B cell (primary cell): ENCODE results near the gene LATS1. TPM values are rescaled to one million over a fixed set of nuclear protein-coding genes. Genes with fewer than 3 reads are reported as not detected.
A peak's percentile ranks its signal among the peaks of the same experiment; 100 is the strongest.

Experiments used
- ATAC-seq: fragments of 200-7000 bp; cut with Tn5 transposase; one replicate; pipeline ENCODE4 v1.10.0; 2021; ENCODE audit warnings: low read depth, mild to moderate bottlenecking, moderate number of reproducible peaks, moderate library complexity
- CTCF ChIA-PET: fragments of 350-600 bp; sonication (Branson Sonifier 250); formaldehyde crosslinking; loops from one replicate; lab custom pipeline; 2021; ENCODE audit warnings: antibody characterized with exemption, inconsistent platforms; lab: Charles Lee
- POLR2A ChIA-PET: fragments of 350-600 bp; sonication (Branson Sonifier 250); formaldehyde crosslinking; loops from one replicate; lab custom pipeline; 2021; ENCODE audit warnings: antibody characterized with exemption; lab: Charles Lee
- DNase-seq: peaks from one replicate; pipeline ENCODE4 v3.0.0; 2013
- H2AFZ ChIP-seq: 2 replicates; pipeline ENCODE4 v1.6.1; 2012; ENCODE audit warnings: mild to moderate bottlenecking, low read depth, low read length; ENCODE audit not compliant: insufficient read depth, poor library complexity, severe bottlenecking
- H3K27ac ChIP-seq, 2 donors: 1 replicate in 1 of 2; 2 replicates in 1 of 2; pipeline ENCODE4 v1.5.1; 2012 to 2013; ENCODE audit warnings: low read length in 2 of 2, mild to moderate bottlenecking in 2 of 2, moderate library complexity in 1 of 2
- H3K27me3 ChIP-seq, 4 experiments: fragments of 200-600 bp in 1 of 4; sonication (generic) in 1 of 4; replicated peaks in 1 of 4; 1 replicate in 2 of 4; 2 replicates in 2 of 4; pipeline versions ENCODE4 v1.6.1 to v1.7.0; 2013 to 2016; ENCODE audit warnings: low read length in 3 of 4, mild to moderate bottlenecking in 2 of 4, mixed read lengths in 1 of 4, moderate library complexity in 1 of 4; ENCODE audit not compliant: insufficient read depth in 4 of 4, control insufficient read depth in 3 of 4; ENCODE audit errors: control extremely low read depth in 1 of 4
- H3K36me3 ChIP-seq, 2 experiments: replicated peaks in 1 of 2; 1 replicate in 1 of 2; 2 replicates in 1 of 2; pipeline versions ENCODE4 v1.6.1 to v1.7.1; 2013; ENCODE audit warnings: low read length in 1 of 2; ENCODE audit not compliant: insufficient read depth in 2 of 2, control insufficient read depth in 1 of 2; ENCODE audit errors: control extremely low read depth in 1 of 2, extremely low read depth in 1 of 2
- H3K4me1 ChIP-seq, 2 donors: fragments of 200-600 bp in 1 of 2; sonication (generic) in 1 of 2; 1 replicate in 1 of 2; 2 replicates in 1 of 2; pipeline versions ENCODE4 v1.5.1 to v1.6.1; 2013 to 2017; ENCODE audit warnings: low read length in 2 of 2; ENCODE audit not compliant: control insufficient read depth in 2 of 2, insufficient read depth in 2 of 2
- H3K4me2 ChIP-seq: replicated peaks from 2 replicates; pipeline ENCODE3; 2012; ENCODE audit warnings: mild to moderate bottlenecking, low read depth, low read length; ENCODE audit not compliant: poor library complexity, severe bottlenecking
- H3K4me3 ChIP-seq, 5 experiments: fragments of 200-600 bp in 1 of 5; sonication (generic) in 1 of 5; 1 replicate in 3 of 5; 2 replicates in 2 of 5; pipeline versions ENCODE4 v1.5.1 to v1.7.0; 2011 to 2016; ENCODE audit warnings: low read length in 4 of 5, mild to moderate bottlenecking in 4 of 5, low read depth in 2 of 5, control low read depth in 1 of 5, moderate library complexity in 1 of 5; ENCODE audit not compliant: insufficient read depth in 1 of 5; ENCODE audit errors: control extremely low read depth in 1 of 5, extremely low read depth in 1 of 5
- H3K79me2 ChIP-seq: fragments of 200-600 bp; sonication (generic); one replicate; pipeline ENCODE4 v1.6.0; 2016; ENCODE audit warnings: low read length; ENCODE audit not compliant: control insufficient read depth, insufficient read depth
- H3K9ac ChIP-seq: fragments of 200-600 bp; sonication (generic); 2 replicates; pipeline ENCODE4 v1.6.1; 2017; ENCODE audit warnings: mild to moderate bottlenecking, low read length, moderate library complexity
- H3K9me3 ChIP-seq, 3 donors: one replicate each; pipeline versions ENCODE4 v1.6.1 to v1.7.1; 2013; ENCODE audit warnings: low read length in 2 of 3; ENCODE audit not compliant: control insufficient read depth in 2 of 3, insufficient read depth in 1 of 3; ENCODE audit errors: control extremely low read depth in 1 of 3
- H4K20me1 ChIP-seq: 2 replicates; pipeline ENCODE4 v1.6.0; 2012; ENCODE audit warnings: mild to moderate bottlenecking, low read length; ENCODE audit not compliant: insufficient read depth, control insufficient read depth, poor library complexity, severe bottlenecking
- H3K27ac Mint-ChIP-seq: one replicate; pipeline ENCODE4 v1.8.0; 2021; ENCODE audit warnings: mixed read lengths
- H3K27me3 Mint-ChIP-seq: one replicate; pipeline ENCODE4 v1.8.0; 2021; ENCODE audit warnings: mixed read lengths
- H3K4me1 Mint-ChIP-seq: one replicate; pipeline ENCODE4 v1.8.0; 2021; ENCODE audit warnings: mixed read lengths
- H3K4me3 Mint-ChIP-seq: one replicate; pipeline ENCODE4 v1.8.0; 2021; ENCODE audit warnings: mixed read lengths
- H3K9me3 Mint-ChIP-seq: one replicate; pipeline ENCODE4 v1.8.0; 2022; ENCODE audit warnings: mixed read lengths; ENCODE audit not compliant: insufficient read depth
- CTCF ChIP-seq: fragments of 200-600 bp; IDR thresholded peaks from one replicate; pipeline ENCODE4 v1.8.0; 2022; ENCODE audit warnings: antibody characterized with exemption, mild to moderate bottlenecking
- EZH2 ChIP-seq: IDR thresholded peaks from 2 replicates; pipeline ENCODE4 v1.6.1; 2012; ENCODE audit warnings: borderline replicate concordance, low read depth, mild to moderate bottlenecking, moderate library complexity, low read length; ENCODE audit not compliant: insufficient read depth, poor library complexity, severe bottlenecking
- WGBS: methylation state at CpG from one replicate; pipeline ENCODE4 v1.1.5; 2013; ENCODE audit warnings: missing lambda C conversion rate; ENCODE audit not compliant: insufficient coverage; 5-methylcytosine and 5-hydroxymethylcytosine counted together
- intact Hi-C: fragments of 100-400 bp; cut with micrococcal nuclease; formaldehyde crosslinking; loops from one replicate; pipeline ENCODE4 v1.10.0; 2022
- polyA plus RNA-seq: library from polyadenylated mRNA; depleted of rRNA; stranded (reverse); fragments of >200 nt; gene quantifications from 2 replicates; pipeline ENCODE4 v1.2.3, GENCODE V29; 2012
- total RNA-seq, 2 donors: library from RNA; stranded (reverse); fragments of 120-200 nt in 1 of 2; gene quantifications; 1 replicate in 1 of 2; 2 replicates in 1 of 2; pipeline versions ENCODE4 v1.2.3 to v1.2.4, GENCODE V29; 2013 to 2022

Gene LATS1
- total and polyA plus RNA-seq, 2 donors (not counting 1 experiment from before 2014, with no cell fraction given), result 11.6 to 48.0 TPM

DNA sequence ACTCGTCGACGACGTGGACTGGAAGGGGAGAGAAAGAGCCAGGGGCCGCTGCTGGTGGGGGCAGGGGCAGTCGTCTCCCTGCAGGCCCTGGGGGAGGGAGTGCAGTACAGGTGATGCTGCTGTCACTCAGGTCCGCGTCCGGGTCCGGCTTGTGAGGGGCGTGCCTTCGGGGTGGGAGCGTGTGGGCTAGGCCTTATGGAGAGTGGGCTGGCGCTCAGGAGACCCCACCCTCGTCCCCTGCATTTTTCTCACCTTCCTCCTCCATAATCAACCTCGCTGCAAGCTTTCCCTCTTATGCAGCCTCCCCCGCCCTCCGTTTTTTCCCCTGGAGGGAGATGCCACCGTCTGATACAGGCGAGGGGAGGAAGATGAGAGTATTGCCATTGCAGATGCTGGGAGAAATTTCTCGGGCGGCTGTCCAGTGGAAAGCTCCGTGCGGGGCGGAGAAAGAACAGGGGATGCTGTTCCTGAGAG is 32.3 kb upstream of the LATS1 start:
- DNase-seq (no peak), ATAC-seq (peak; percentile 7)
- Histone ChIP-seq H2AFZ (peak overlapping the region; percentile 92), H4K20me1 (peaks cover 29% of the 10 kb centered on the region), H3K27me3 (no peaks in the 10 kb centered on the region), H3K4me3 (peak overlapping the region; percentile 56 to 95 (median 92)), H3K36me3 (no peaks in the 10 kb centered on the region), H3K9me3 (no peaks in the 10 kb centered on the region), H3K9ac (peak overlapping the region; percentile 74), H3K4me2 (peak overlapping the region; percentile 96), H3K79me2 (peaks cover 82% of the 10 kb centered on the region), H3K27ac (peak overlapping the region; percentile 74 to 80), H3K4me1 (peaks cover 25 to 31% of the 10 kb centered on the region in 2 donors)
- H3K4me3 Mint-ChIP-seq, result peak overlapping the region; percentile 90
- no peaks in the 10 kb centered on the region for H3K27me3 Mint-ChIP-seq
- intact Hi-C loops, result no loop called here
- peak overlapping the region; percentile 91 for H3K27ac Mint-ChIP-seq
- H3K4me1 Mint-ChIP-seq, result peaks cover 33% of the 10 kb centered on the region
- no peaks in the 10 kb centered on the region for H3K9me3 Mint-ChIP-seq
- no peak for TF ChIP-seq CTCF
- no peak for TF ChIP-seq EZH2
- ChIA-PET POLR2A (no interaction called here), CTCF (no interaction called here)
- 0% methylated on average over 12 of the region's 25 CpGs for WGBS

GRCh38 chr6:149749594-149750135 is 31.8 kb upstream of the LATS1 start, which contains the start of gene PCMT1:
PCMT1 (plus strand) TSS chr6:149749741; CDS start chr6:149749902, 161 bp downstream.
- H3K4me1 Mint-ChIP-seq, result peaks cover 32% of the 10 kb centered on the region
- peak within 1 kb of the TSS; percentile 90 for H3K4me3 Mint-ChIP-seq
- peak within 1 kb of the TSS; percentile 92 for H2AFZ ChIP-seq
- H3K27me3 Mint-ChIP-seq, result no peaks in the 10 kb centered on the region
- H3K36me3 ChIP-seq, result no peaks in the 10 kb centered on the region
- H3K27ac Mint-ChIP-seq, result peak within 1 kb of the TSS; percentile 91
- intact Hi-C loops, result loop anchor here (1.0 to 10.0 kb wide), 3 partner anchors 113 to 1705 kb away; partner anchors contain the start of genes LRP11 and RMND1
- WGBS, result under 1% methylated on average over 60 of the region's 60 CpGs
- peak within 1 kb of the TSS; percentile 56 to 95 (median 92) for H3K4me3 ChIP-seq
- H3K9me3 Mint-ChIP-seq, result no peaks in the 10 kb centered on the region
- no peaks in the 10 kb centered on the region for H3K27me3 ChIP-seq
- TF ChIP-seq CTCF (no peak), EZH2 (no peak)
- peak within 1 kb of the TSS; percentile 74 for H3K9ac ChIP-seq
- H4K20me1 ChIP-seq, result peaks cover 23% of the 10 kb centered on the region
- H3K4me1 ChIP-seq, result peaks cover 23 to 29% of the 10 kb centered on the region in 2 donors
- peak; percentile 93 for DNase-seq
- peak within 1 kb of the TSS; percentile 96 for H3K4me2 ChIP-seq
- H3K9me3 ChIP-seq, result no peaks in the 10 kb centered on the region
- CTCF ChIA-PET, result no interaction called here
- peaks cover 81% of the 10 kb centered on the region for H3K79me2 ChIP-seq
- POLR2A ChIA-PET, result interaction anchor here (0.7 kb wide), 1 partner anchor 98 kb away, joined by 4 read pairs; no protein-coding TSS in a partner anchor
- ATAC-seq, result peak; percentile 89
- H3K27ac ChIP-seq, result peak within 1 kb of the TSS; percentile 74 to 80
